ENCODE results near the gene MAN1C1.

- TF ChIP-seq CTCF (IDR thresholded peaks at IDR 0.05; ENCODE audit: low read depth, low read length) (no peak), POLR2A (IDR thresholded peaks at IDR 0.05; ENCODE audit: extremely low read depth, insufficient read length) (no peak), MYC (IDR thresholded peaks at IDR 0.05; ENCODE audit: low read depth, low read length) (no peak)
These were observed 65.5 kb downstream of the MAN1C1 start for GRCh38 chr1:25682059-25682601.

Measured in NB4 (cell line).